Spleen (tissue), 7 donors: ENCODE results near the gene ATP10D.

Source experiments
- POLR2AphosphoS5 ChIP-seq, 3 donors: sonication (generic); formaldehyde crosslinking; IDR thresholded peaks; one replicate each; pipeline ENCODE4 v1.5.1; 2017; ENCODE audit warnings: antibody characterized with exemption in 3 of 3
- TF ChIP-seq, protein P1 (sequence below), 11 experiments: fragments of 200-600 bp in 7 of 11; fragments of 450-650 bp in 4 of 11; sonication (generic) in 4 of 11; IDR thresholded peaks in 8 of 11; conservative IDR thresholded peaks in 3 of 11; 1 replicate in 7 of 11; 2 replicates in 4 of 11; pipeline versions ENCODE4 v1.4.0 to v1.8.0; 2016 to 2021; ENCODE audit warnings: antibody characterized with exemption in 11 of 11, inconsistent platforms in 4 of 11, mild to moderate bottlenecking in 1 of 11
- donor health status: DM: no; HTN: no; CAD: no; lungs with moderate emphysema.
- donor health status: DM: no; HTN: no; CAD: no.
- donor health status: DM: no; HTN: no; CAD: no.

DNA sequence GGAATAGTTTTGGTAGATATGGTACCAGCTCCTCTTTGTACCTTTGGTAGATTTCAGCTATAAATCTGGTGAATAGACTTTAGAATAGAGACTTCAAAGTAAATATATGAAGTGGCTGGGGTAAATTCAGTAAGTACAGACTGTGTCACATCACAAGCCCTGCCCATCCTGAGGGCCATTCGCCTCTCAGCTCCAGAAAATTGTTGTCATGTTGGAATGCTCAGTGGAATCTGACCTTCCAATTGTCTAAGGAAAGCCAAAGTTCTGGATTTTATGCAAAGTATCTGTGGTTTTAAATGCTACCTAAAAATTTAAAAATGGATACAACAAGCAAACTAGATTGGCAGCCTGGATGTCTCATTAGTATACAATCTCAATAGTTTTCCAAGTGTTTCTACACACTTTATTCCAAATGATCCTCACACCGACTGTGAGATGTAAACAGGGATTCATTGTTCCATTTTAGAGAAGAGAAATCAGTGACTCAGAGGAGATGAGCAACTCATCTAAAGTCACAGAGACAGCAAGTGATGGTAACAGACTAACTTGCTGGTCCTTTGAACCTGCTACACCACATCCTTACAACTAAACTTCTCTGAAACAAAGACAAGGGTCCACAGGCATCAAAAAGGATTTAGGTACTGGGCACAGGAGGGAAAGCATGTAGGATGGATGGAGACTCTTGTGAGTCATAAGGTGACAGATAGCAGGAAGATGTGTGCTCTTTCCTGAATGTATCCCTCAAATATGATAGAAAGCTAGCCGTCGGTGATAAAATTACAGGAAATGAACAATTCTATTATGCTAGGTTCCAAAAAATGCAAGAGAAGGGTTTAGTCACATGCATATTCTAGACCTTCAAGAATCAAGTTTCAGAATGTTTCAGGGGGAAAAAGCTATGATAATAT is 127.3 kb downstream of the ATP10D start:
- TF ChIP-seq, protein P1, sequence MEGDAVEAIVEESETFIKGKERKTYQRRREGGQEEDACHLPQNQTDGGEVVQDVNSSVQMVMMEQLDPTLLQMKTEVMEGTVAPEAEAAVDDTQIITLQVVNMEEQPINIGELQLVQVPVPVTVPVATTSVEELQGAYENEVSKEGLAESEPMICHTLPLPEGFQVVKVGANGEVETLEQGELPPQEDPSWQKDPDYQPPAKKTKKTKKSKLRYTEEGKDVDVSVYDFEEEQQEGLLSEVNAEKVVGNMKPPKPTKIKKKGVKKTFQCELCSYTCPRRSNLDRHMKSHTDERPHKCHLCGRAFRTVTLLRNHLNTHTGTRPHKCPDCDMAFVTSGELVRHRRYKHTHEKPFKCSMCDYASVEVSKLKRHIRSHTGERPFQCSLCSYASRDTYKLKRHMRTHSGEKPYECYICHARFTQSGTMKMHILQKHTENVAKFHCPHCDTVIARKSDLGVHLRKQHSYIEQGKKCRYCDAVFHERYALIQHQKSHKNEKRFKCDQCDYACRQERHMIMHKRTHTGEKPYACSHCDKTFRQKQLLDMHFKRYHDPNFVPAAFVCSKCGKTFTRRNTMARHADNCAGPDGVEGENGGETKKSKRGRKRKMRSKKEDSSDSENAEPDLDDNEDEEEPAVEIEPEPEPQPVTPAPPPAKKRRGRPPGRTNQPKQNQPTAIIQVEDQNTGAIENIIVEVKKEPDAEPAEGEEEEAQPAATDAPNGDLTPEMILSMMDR (IDR thresholded peaks at IDR 0.05 in 8 of 11, conservative IDR thresholded peaks at IDR 0.05 in 3 of 11), result no peak
- TF ChIP-seq POLR2AphosphoS5 (IDR thresholded peaks at IDR 0.05), result no peak
